H1 (cell line): ENCODE measurements around the gene HTATIP2. TPM values are rescaled to one million over a fixed set of nuclear protein-coding genes. Genes with fewer than 3 reads are reported as not detected.

ENCODE experiments used
- CTCF ChIA-PET: fragments of 300-600 bp; sonication (Branson Sonifier 250); formaldehyde crosslinking; loops from one replicate; lab custom pipeline; 2021; ENCODE audit not compliant: partially characterized antibody; lab: Charles Lee
- POLR2A ChIA-PET: fragments of 300-600 bp; sonication (Branson Sonifier 250); formaldehyde crosslinking; loops from one replicate; lab custom pipeline; 2021; ENCODE audit warnings: inconsistent platforms; ENCODE audit not compliant: partially characterized antibody; lab: Charles Lee
- DNase-seq, 2 experiments: peaks; one replicate each; pipeline versions ENCODE4 v3.0.0 to v3.0.0-alpha.2; 2010 to 2022; ENCODE audit warnings: low spot score in 2 of 2, low read depth in 1 of 2, mixed read lengths in 1 of 2
- FAIRE-seq: peaks from 2 replicates; lab custom pipeline; 2011; peaks lifted over from hg19 to GRCh38; lab: Jason Lieb, UNC
- H2AFZ ChIP-seq: 2 replicates; pipeline ENCODE4 v1.8.1; 2012; ENCODE audit warnings: low read length, inconsistent platforms
- H2AK5ac ChIP-seq: 2 replicates; pipeline ENCODE4 v1.6.1; 2013; ENCODE audit warnings: low read depth, low read length
- H2BK120ac ChIP-seq: replicated peaks from 2 replicates; pipeline ENCODE3; 2013; ENCODE audit warnings: low read depth, low read length, inconsistent platforms
- H2BK12ac ChIP-seq: 2 replicates; pipeline ENCODE4 v1.6.1; 2013; ENCODE audit warnings: low read depth, low read length
- H2BK15ac ChIP-seq: 2 replicates; pipeline ENCODE4 v1.6.1; 2013; ENCODE audit warnings: low read length
- H2BK20ac ChIP-seq: 2 replicates; pipeline ENCODE4 v1.6.1; 2013; ENCODE audit warnings: low read length
- H2BK5ac ChIP-seq: 2 replicates; pipeline ENCODE4 v1.6.1; 2013; ENCODE audit warnings: low read depth, low read length
- H3K14ac ChIP-seq: 2 replicates; pipeline ENCODE4 v1.6.1; 2013; ENCODE audit warnings: inconsistent platforms; ENCODE audit not compliant: insufficient read length
- H3K18ac ChIP-seq: 2 replicates; pipeline ENCODE4 v1.6.1; 2013; ENCODE audit warnings: low read length; ENCODE audit errors: extremely low read depth
- H3K23ac ChIP-seq: 2 replicates; pipeline ENCODE4 v1.6.1; 2013; ENCODE audit warnings: inconsistent platforms; ENCODE audit not compliant: insufficient read length
- H3K23me2 ChIP-seq: 2 replicates; pipeline ENCODE4 v1.6.1; 2013; ENCODE audit warnings: low read depth, low read length
- H3K27ac ChIP-seq: 2 replicates; pipeline ENCODE4 v1.6.1; 2011; ENCODE audit warnings: low read depth, low read length, inconsistent platforms
- H3K27me3 ChIP-seq, 4 experiments: replicated peaks in 1 of 4; 1 replicate in 1 of 4; 2 replicates in 3 of 4; pipeline versions ENCODE4 v1.6.1 to v1.8.1; 2011 to 2013; ENCODE audit warnings: low read length in 3 of 4, mild to moderate bottlenecking in 3 of 4, inconsistent platforms in 2 of 4, mixed read lengths in 2 of 4, moderate library complexity in 1 of 4; ENCODE audit not compliant: control insufficient read depth in 3 of 4, insufficient read depth in 3 of 4; ENCODE audit errors: extremely low read depth in 1 of 4
- H3K36me3 ChIP-seq, 4 experiments: 2 replicates each; pipeline versions ENCODE4 v1.6.1 to v1.8.1; 2011 to 2013; ENCODE audit warnings: mild to moderate bottlenecking in 4 of 4, low read length in 3 of 4, moderate library complexity in 2 of 4, control low read depth in 1 of 4, inconsistent platforms in 1 of 4; ENCODE audit not compliant: insufficient read depth in 4 of 4, control insufficient read depth in 2 of 4
- H3K4ac ChIP-seq: replicated peaks from 2 replicates; pipeline ENCODE3; 2013; ENCODE audit warnings: low read length, low read depth, mixed read lengths, inconsistent platforms; ENCODE audit not compliant: insufficient read length
- H3K4me1 ChIP-seq, 4 experiments: replicated peaks in 1 of 4; 1 replicate in 1 of 4; 2 replicates in 3 of 4; pipeline versions ENCODE4 v1.6.1 to v1.8.1; 2011 to 2013; ENCODE audit warnings: low read length in 3 of 4, inconsistent platforms in 2 of 4, mixed read lengths in 1 of 4; ENCODE audit not compliant: insufficient read depth in 4 of 4, control insufficient read depth in 3 of 4
- H3K4me2 ChIP-seq, 2 experiments: 2 replicates each; pipeline versions ENCODE4 v1.6.1 to v1.8.1; 2011 to 2013; ENCODE audit warnings: low read depth in 2 of 2, low read length in 2 of 2, control low read depth in 1 of 2, inconsistent platforms in 1 of 2, mild to moderate bottlenecking in 1 of 2; ENCODE audit not compliant: insufficient read depth in 1 of 2
- H3K4me3 ChIP-seq, 4 experiments: fragments of 200-600, 300-600 bp in 1 of 4; sonication (generic), shearing (Covaris generic), sonication (Bioruptor Twin) in 1 of 4; 2 replicates each; pipeline versions ENCODE4 v1.5.1 to v1.8.1; 2011 to 2016; ENCODE audit warnings: low read length in 4 of 4, low read depth in 3 of 4, control low read depth in 2 of 4, inconsistent platforms in 2 of 4, mild to moderate bottlenecking in 2 of 4, mixed read lengths in 1 of 4, moderate library complexity in 1 of 4; ENCODE audit not compliant: insufficient read depth in 2 of 4; ENCODE audit errors: extremely low read depth in 1 of 4
- H3K56ac ChIP-seq: replicated peaks from 2 replicates; pipeline ENCODE3; 2013; ENCODE audit warnings: low read depth, mild to moderate bottlenecking, mixed read lengths, low read length, inconsistent platforms; ENCODE audit not compliant: insufficient read length
- H3K79me1 ChIP-seq: 2 replicates; pipeline ENCODE4 v1.6.1; 2013; ENCODE audit warnings: low read depth, low read length, control low read depth
- H3K79me2 ChIP-seq, 2 experiments: 2 replicates each; pipeline versions ENCODE4 v1.6.1 to v1.8.1; 2012 to 2013; ENCODE audit warnings: low read length in 2 of 2, mild to moderate bottlenecking in 2 of 2, inconsistent platforms in 1 of 2; ENCODE audit not compliant: insufficient read depth in 2 of 2, control insufficient read depth in 1 of 2
- H3K9ac ChIP-seq, 4 experiments: replicated peaks in 1 of 4; 1 replicate in 1 of 4; 2 replicates in 3 of 4; pipeline versions ENCODE4 v1.6.1 to v1.8.1; 2011 to 2013; ENCODE audit warnings: low read depth in 3 of 4, low read length in 3 of 4, control low read depth in 2 of 4, mild to moderate bottlenecking in 2 of 4, moderate library complexity in 2 of 4, inconsistent platforms in 1 of 4; ENCODE audit errors: extremely low read depth in 1 of 4
- H3K9me3 ChIP-seq, 2 experiments: 2 replicates each; pipeline versions ENCODE4 v1.6.1 to v1.8.1; 2012 to 2013; ENCODE audit warnings: mild to moderate bottlenecking in 2 of 2, moderate library complexity in 2 of 2, control low read depth in 1 of 2, inconsistent platforms in 1 of 2, low read depth in 1 of 2, low read length in 1 of 2, mixed read lengths in 1 of 2; ENCODE audit not compliant: insufficient read depth in 2 of 2
- H4K20me1 ChIP-seq, 2 experiments: replicated peaks in 1 of 2; 2 replicates each; pipeline versions ENCODE3 to v1.8.1; 2011 to 2013; ENCODE audit warnings: inconsistent platforms in 2 of 2, low read length in 2 of 2, mild to moderate bottlenecking in 1 of 2; ENCODE audit not compliant: insufficient read depth in 2 of 2, control insufficient read depth in 1 of 2
- H4K5ac ChIP-seq: 2 replicates; pipeline ENCODE4 v1.6.1; 2013; ENCODE audit warnings: low read length, low read depth, mixed read lengths, inconsistent platforms; ENCODE audit not compliant: insufficient read length
- H4K8ac ChIP-seq: 2 replicates; pipeline ENCODE4 v1.8.0; 2013; ENCODE audit warnings: mild to moderate bottlenecking, moderate library complexity, low read length, inconsistent platforms; ENCODE audit not compliant: insufficient read depth; ENCODE audit errors: extremely low read depth
- H4K91ac ChIP-seq: replicated peaks from 2 replicates; pipeline ENCODE3; 2013; ENCODE audit warnings: low read length, mixed read lengths, inconsistent platforms; ENCODE audit not compliant: insufficient read length
- BRCA1 ChIP-seq: IDR thresholded peaks from 2 replicates; pipeline ENCODE4 v1.6.1; 2012; ENCODE audit warnings: low read depth, low read length, improper control_type of control experiment
- CEBPB ChIP-seq: IDR thresholded peaks from 2 replicates; pipeline ENCODE4 v1.6.1; 2012; ENCODE audit warnings: low read depth, low read length
- CHD2 ChIP-seq: IDR thresholded peaks from 2 replicates; pipeline ENCODE4 v1.6.1; 2012; ENCODE audit warnings: low read length, improper control_type of control experiment
- EGR1 ChIP-seq: IDR thresholded peaks from 2 replicates; pipeline ENCODE4 v1.6.1; 2011; ENCODE audit warnings: low read depth, low read length, borderline replicate concordance
- EP300 ChIP-seq, 2 experiments: IDR thresholded peaks; 1 replicate in 1 of 2; 2 replicates in 1 of 2; pipeline ENCODE4 v1.6.1; 2011 to 2012; ENCODE audit warnings: low read depth in 2 of 2, low read length in 2 of 2, mild to moderate bottlenecking in 2 of 2, borderline replicate concordance in 1 of 2, inconsistent platforms in 1 of 2, moderate library complexity in 1 of 2
- GTF2F1 ChIP-seq: IDR thresholded peaks from 2 replicates; pipeline ENCODE4 v1.6.1; 2012; ENCODE audit warnings: low read depth, low read length, improper control_type of control experiment, borderline replicate concordance
- HDAC6 ChIP-seq: IDR thresholded peaks from one replicate; pipeline ENCODE4 v1.7.1; 2012; ENCODE audit warnings: low read depth, mild to moderate bottlenecking, inconsistent platforms, low read length, moderate library complexity
- JUN ChIP-seq: IDR thresholded peaks from 2 replicates; pipeline ENCODE4 v1.6.1; 2011; ENCODE audit warnings: low read depth, mild to moderate bottlenecking, improper control_type of control experiment, low read length
- POU5F1 ChIP-seq: IDR thresholded peaks from 2 replicates; pipeline ENCODE4 v1.6.1; 2011; ENCODE audit warnings: low read depth, mild to moderate bottlenecking, low read length, moderate library complexity
- RFX5 ChIP-seq: IDR thresholded peaks from 2 replicates; pipeline ENCODE4 v1.6.1; 2011; ENCODE audit warnings: low read depth, low read length, improper control_type of control experiment, borderline replicate concordance
- TEAD4 ChIP-seq: IDR thresholded peaks from 2 replicates; pipeline ENCODE4 v1.6.1; 2012; ENCODE audit warnings: low read depth, low read length, inconsistent platforms, mixed read lengths
- WGBS, 2 experiments: shearing (Covaris generic) in 1 of 2; methylation state at CpG; one replicate each; pipeline versions ENCODE4 v1.1.6 to v1.1.7; 2013 to 2015; ENCODE audit warnings: low lambda C conversion rate in 2 of 2, mixed read lengths in 2 of 2, inconsistent platforms in 1 of 2, low coverage in 1 of 2, missing lambda C conversion rate in 1 of 2; ENCODE audit not compliant: insufficient replicate concordance in 2 of 2, insufficient coverage in 1 of 2, insufficient read length in 1 of 2; ENCODE audit errors: extremely low coverage in 1 of 2, missing lambda C conversion rate in 1 of 2; 5-methylcytosine and 5-hydroxymethylcytosine counted together
- polyA plus RNA-seq, 7 experiments: library from polyadenylated mRNA; depleted of rRNA in 3 of 7; stranded (reverse) in 5 of 7; unstranded in 2 of 7; fragments of >200 nt in 5 of 7; fragments of 200-250 nt in 2 of 7; gene quantifications; 1 replicate in 5 of 7; 2 replicates in 1 of 7; 4 replicates in 1 of 7; pipeline versions ENCODE4 v1.2.1 to v1.2.3, GENCODE V29; 2011 to 2013; ENCODE audit warnings: missing spikeins in 2 of 7, mixed read lengths in 2 of 7
- total RNA-seq: library from RNA; stranded (reverse); fragmentation: NEBNext Ultra II Directional; extraction: Animal tissue kit (Norgen Biotek cat#: 25700); gene quantifications from 2 replicates; pipeline ENCODE4 v1.2.1, GENCODE V29; 2021
- TF ChIP-seq, protein P1 (sequence below), 3 experiments: IDR thresholded peaks; 1 replicate in 2 of 3; 2 replicates in 1 of 3; pipeline versions ENCODE4 v1.5.1 to v1.6.1; 2011; ENCODE audit warnings: low read length in 3 of 3, mild to moderate bottlenecking in 3 of 3, inconsistent platforms in 2 of 3, low read depth in 1 of 3, moderate library complexity in 1 of 3; ENCODE audit not compliant: insufficient read depth in 1 of 3; ENCODE audit errors: control extremely low read depth in 1 of 3

Gene HTATIP2
- total and polyA plus RNA-seq, 2 of the 8 experiments (the other 6 are each of a cell fraction or from before 2014, with no cell fraction given): 22.6 to 33.1 TPM

- no peak overlapping the region for H3K4me2 ChIP-seq
- H2BK5ac ChIP-seq: no peak overlapping the region
- no peak overlapping the region for H2BK15ac ChIP-seq
- no peaks in the 10 kb centered on the region for H3K23me2 ChIP-seq
- no peak overlapping the region for H2AFZ ChIP-seq
- H3K79me1 ChIP-seq: no peaks in the 10 kb centered on the region
- H4K91ac ChIP-seq: no peak overlapping the region
- DNase-seq (no peak), FAIRE-seq (no peak)
- H3K9ac ChIP-seq: no peak overlapping the region
- no peaks in the 10 kb centered on the region for H4K20me1 ChIP-seq
- no peak overlapping the region for H3K23ac ChIP-seq
- H3K79me2 ChIP-seq: no peaks in the 10 kb centered on the region
- no peak overlapping the region for H3K14ac ChIP-seq
- no peak overlapping the region for H2BK12ac ChIP-seq
- 88% methylated on average over 2 of the region's 2 CpGs; no CpG with 5 or more reads in 1 of the 2 experiments for WGBS, 2 experiments
- no peaks in the 10 kb centered on the region for H3K4me1 ChIP-seq
- H2BK20ac ChIP-seq: no peak overlapping the region
- no peak overlapping the region for H4K8ac ChIP-seq
- no peaks in the 10 kb centered on the region for H3K36me3 ChIP-seq
- no peaks in the 10 kb centered on the region for H3K9me3 ChIP-seq
- ChIA-PET POLR2A (interaction anchor here (0.8 to 0.9 kb wide), 2 partner anchors 12 to 224 kb away, joined by 3 to 4 read pairs; no protein-coding TSS in a partner anchor), CTCF (interaction anchor here (1.1 to 8.1 kb wide), 16 partner anchors 7 to 240 kb away, joined by 3 to 130 read pairs (median 8); partner anchors contain the start of genes DBX1 and HTATIP2)
- H4K5ac ChIP-seq: no peak overlapping the region
- no peaks in the 10 kb centered on the region for H3K27me3 ChIP-seq
- H2BK120ac ChIP-seq: no peak overlapping the region
- no peak overlapping the region for H3K27ac ChIP-seq
- H3K56ac ChIP-seq: no peak overlapping the region
- no peak overlapping the region for H3K4ac ChIP-seq
- no peak overlapping the region for H3K4me3 ChIP-seq
- no peak overlapping the region for H3K18ac ChIP-seq
- H2AK5ac ChIP-seq: no peak overlapping the region
- TF ChIP-seq POU5F1: no peak
- no peak for TF ChIP-seq GTF2F1
- TF ChIP-seq EGR1: no peak
- TF ChIP-seq, protein P1, sequence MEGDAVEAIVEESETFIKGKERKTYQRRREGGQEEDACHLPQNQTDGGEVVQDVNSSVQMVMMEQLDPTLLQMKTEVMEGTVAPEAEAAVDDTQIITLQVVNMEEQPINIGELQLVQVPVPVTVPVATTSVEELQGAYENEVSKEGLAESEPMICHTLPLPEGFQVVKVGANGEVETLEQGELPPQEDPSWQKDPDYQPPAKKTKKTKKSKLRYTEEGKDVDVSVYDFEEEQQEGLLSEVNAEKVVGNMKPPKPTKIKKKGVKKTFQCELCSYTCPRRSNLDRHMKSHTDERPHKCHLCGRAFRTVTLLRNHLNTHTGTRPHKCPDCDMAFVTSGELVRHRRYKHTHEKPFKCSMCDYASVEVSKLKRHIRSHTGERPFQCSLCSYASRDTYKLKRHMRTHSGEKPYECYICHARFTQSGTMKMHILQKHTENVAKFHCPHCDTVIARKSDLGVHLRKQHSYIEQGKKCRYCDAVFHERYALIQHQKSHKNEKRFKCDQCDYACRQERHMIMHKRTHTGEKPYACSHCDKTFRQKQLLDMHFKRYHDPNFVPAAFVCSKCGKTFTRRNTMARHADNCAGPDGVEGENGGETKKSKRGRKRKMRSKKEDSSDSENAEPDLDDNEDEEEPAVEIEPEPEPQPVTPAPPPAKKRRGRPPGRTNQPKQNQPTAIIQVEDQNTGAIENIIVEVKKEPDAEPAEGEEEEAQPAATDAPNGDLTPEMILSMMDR (IDR thresholded peaks at IDR 0.05; ENCODE audit: control extremely low read depth in 1 of 3, insufficient read depth in 1 of 3, low read depth in 1 of 3, low read length in 3 of 3): no peak
- TF ChIP-seq EP300 (IDR thresholded peaks at IDR 0.05; ENCODE audit: borderline replicate concordance in 1 of 2, low read depth in 2 of 2, low read length in 2 of 2): no peak
- no peak for TF ChIP-seq HDAC6
- no peak for TF ChIP-seq RFX5
- no peak for TF ChIP-seq BRCA1
- no peak for TF ChIP-seq CHD2
- TF ChIP-seq TEAD4: no peak
- no peak for TF ChIP-seq CEBPB
- TF ChIP-seq JUN: no peak
Measured at GRCh38 chr11:20351751-20352262, 11.7 kb upstream of the HTATIP2 start.
